ENCODE results near the gene DNAJB14.

- TF ChIP-seq EP300 (IDR thresholded peaks at IDR 0.05; ENCODE audit: borderline replicate concordance) (no peak), RAD21 (IDR thresholded peaks at IDR 0.05; ENCODE audit: low read depth) (no peak), REST (IDR thresholded peaks at IDR 0.05; ENCODE audit: low read depth) (no peak), USF1 (IDR thresholded peaks at IDR 0.05) (no peak), EGR1 (IDR thresholded peaks at IDR 0.05) (no peak), NFIC (IDR thresholded peaks at IDR 0.05) (no peak)
These were observed 94.1 kb downstream of the DNAJB14 start for GRCh38 chr4:99852199-99852749.

Measured in Ishikawa (cell line).